PC-9 (cell line): ENCODE results near the gene BAD.

Experiments used
- CTCF ChIP-seq: fragments of 200-600 bp; sonication (generic); conservative IDR thresholded peaks from 2 replicates; pipeline ENCODE4 v1.6.1; 2017; ENCODE audit warnings: mixed run types, antibody characterized with exemption, mild to moderate bottlenecking, moderate library complexity
- EZH2 ChIP-seq: fragments of 200-600 bp; sonication (generic); IDR thresholded peaks from 2 replicates; pipeline ENCODE4 v1.8.0; 2017; ENCODE audit warnings: antibody characterized with exemption, low read depth

GRCh38 chr11:64227405-64227956, 57.0 kb downstream of the BAD start:
- TF ChIP-seq CTCF: no peak
- TF ChIP-seq EZH2: no peak
